ENCODE results near the gene DCP1B. TPM values are rescaled to one million over a fixed set of nuclear protein-coding genes. Genes with fewer than 3 reads are reported as not detected.

The DCP1B gene
- total RNA-seq = 16.2 and 16.5 TPM in 2 replicates

GRCh38 chr12:2004113-2004929, at the start of gene DCP1B:
Gene DCP1B, minus strand, starts transcription at chr12:2004457. Its CDS starts 26 bp downstream, at chr12:2004431.
- intact Hi-C loops (cut with micrococcal nuclease) = loop anchor here (1.0 to 10.0 kb wide), 15 partner anchors 31 to 1617 kb away; partner anchors contain the start of genes ADIPOR2, CCDC77, FBXL14 and ITFG2

DNA sequence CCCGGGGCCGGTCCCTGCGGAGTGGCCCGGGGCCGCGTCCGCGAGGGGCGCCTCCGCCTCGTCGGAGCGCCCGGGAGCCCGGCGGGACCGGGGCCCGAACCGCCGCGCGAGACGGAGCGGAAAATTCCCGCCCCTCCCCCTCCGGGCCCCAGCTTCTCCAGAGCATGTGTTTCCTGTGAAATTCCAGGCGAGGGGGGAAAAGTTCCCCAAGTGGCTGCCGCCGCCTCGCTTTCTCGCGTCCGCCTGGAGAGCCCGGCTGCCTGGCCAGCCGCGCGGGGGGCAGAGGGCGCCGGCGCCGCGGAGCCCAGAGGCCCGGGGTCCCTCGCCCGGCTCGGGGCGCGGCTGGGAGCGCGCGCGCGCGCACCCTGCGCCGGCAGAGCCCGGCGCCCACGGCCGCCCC, 49.4 kb upstream of the DCP1B start:
- intact Hi-C loops (cut with micrococcal nuclease) = loop anchor here (1.0 to 10.0 kb wide), 3 partner anchors 18 to 311 kb away; partner anchors contain the start of gene DCP1B

GRCh38 chr12:2052826-2053678, 48.8 kb upstream of the DCP1B start, which contains the start of gene CACNA1C:
Gene CACNA1C, plus strand, starts transcription at chr12:2052987. Its CDS starts 576 bp downstream, at chr12:2053563.
- intact Hi-C loops (cut with micrococcal nuclease) = loop anchor here (1.0 to 10.0 kb wide), 3 partner anchors 18 to 312 kb away; partner anchors contain the start of gene DCP1B

- intact Hi-C loops (cut with micrococcal nuclease) = loop anchor here (10.0 kb wide), 1 partner anchor 313 kb away; no protein-coding TSS in a partner anchor
These were observed 47.7 kb upstream of the DCP1B start for GRCh38 chr12:2051700-2052621.

DNA sequence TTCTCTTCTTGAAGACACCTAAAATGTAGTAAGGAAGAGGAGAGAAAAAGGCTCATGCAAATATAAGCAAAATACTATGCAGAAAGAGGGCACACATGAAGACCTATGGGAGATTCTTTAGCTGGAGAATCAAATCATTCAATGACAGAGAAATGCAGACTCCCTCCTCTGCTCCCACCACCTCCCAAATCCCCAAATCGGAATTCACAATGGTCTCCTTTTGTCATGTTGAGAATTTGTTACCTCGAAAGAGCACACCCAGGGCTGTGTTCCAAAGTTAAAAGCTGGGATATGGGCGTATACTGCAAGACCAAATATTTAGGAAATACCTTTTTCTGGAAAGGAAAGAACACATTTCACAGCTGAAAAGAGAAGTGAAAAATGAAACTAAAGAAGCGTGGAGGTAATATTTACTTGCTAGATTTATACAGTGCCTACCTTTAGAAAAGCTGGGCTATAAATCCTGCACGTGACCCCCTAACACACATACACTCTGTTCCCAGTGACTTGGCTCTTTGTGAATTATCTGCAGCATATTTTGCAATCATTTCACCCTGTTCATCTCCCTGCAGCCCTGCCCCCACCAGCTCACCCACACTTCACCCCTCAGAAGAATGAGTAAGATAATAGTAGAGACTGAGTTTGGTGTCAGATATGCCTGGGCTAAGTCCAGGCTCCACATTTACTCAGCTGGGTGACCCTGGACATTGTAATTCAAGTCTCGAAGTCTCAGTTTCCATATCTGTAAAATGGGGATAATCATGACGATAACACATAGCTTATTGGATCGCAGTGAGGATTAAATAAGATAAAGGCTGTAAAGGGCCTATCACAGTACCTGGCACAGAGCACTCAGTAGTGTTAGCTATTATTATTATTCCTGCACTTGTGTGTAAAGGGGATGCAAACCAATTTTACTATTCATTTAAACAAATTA, 45.6 kb upstream of the DCP1B start:
- intact Hi-C loops (cut with micrococcal nuclease) = loop anchor here (10.0 kb wide), 1 partner anchor 315 kb away; no protein-coding TSS in a partner anchor

GRCh38 chr12:2047752-2048151, 43.5 kb upstream of the DCP1B start:
- intact Hi-C loops (cut with micrococcal nuclease) = no loop called here

DNA sequence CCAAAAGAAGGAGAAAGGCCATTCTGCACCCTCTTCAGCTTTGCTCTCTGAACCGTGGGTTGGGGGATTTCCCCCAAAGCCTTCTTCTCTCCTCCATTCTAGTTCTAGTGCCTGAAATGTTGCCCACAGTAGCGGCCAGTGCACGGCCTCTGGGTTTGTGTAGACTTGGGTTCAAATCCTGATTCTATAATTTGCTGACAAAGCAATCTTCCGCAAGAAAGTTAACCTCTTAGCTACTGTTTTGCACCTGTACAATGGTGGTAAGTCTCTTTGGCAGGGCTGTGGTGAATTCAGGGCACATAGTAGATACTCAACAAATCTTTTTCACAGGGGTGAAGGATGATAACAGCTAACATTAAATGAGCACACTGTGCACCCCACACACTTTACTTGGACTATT, 42.7 kb upstream of the DCP1B start:
- intact Hi-C loops (cut with micrococcal nuclease) = no loop called here

- intact Hi-C loops (cut with micrococcal nuclease) = no loop called here
These were observed 39.9 kb upstream of the DCP1B start for GRCh38 chr12:2044165-2044564.

DNA sequence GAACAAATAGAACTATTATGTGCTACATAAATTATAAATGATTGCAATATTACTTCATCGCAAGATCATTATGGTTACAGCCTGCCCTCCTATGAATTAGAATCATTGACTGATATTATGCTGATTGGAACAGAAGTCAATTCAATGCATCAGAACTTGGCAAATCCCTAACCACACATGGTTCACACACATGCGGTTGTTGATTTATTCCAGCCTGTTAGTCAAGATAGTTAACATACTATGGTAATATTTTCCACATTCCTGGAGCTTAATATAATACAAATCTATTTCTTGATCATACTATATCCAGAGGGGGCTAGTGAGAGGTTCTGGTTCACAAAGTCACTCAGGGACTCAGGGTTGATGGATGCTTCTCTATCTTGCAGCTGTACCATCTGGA, 38.8 kb upstream of the DCP1B start:
- intact Hi-C loops (cut with micrococcal nuclease) = no loop called here

DNA sequence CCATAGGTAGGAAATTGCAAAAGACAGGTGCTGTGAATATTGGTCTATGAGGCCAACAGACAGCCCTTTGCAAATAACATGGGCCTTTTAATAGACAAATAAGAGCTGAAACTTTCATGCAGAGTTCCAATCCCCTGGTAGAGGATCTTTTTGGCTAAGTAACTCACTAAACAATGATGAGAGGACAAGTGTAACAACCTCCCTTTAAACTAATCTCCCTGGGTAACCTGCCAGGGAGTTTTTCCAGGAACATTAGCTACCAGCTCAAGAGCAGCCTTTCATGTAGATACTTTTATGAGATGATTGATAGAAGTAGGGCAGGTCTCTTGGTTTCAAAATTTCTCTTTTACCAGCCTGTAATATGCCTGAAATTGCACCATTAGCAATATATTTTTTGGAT, 34.8 kb upstream of the DCP1B start:
- intact Hi-C loops (cut with micrococcal nuclease) = loop anchor here (10.0 kb wide), 1 partner anchor 384 kb away; no protein-coding TSS in a partner anchor

GRCh38 chr12:2035431-2036055, 31.3 kb upstream of the DCP1B start:
- intact Hi-C loops (cut with micrococcal nuclease) = loop anchor here (1.0 to 10.0 kb wide), 7 partner anchors 18 to 381 kb away; partner anchors contain the start of gene DCP1B

DNA sequence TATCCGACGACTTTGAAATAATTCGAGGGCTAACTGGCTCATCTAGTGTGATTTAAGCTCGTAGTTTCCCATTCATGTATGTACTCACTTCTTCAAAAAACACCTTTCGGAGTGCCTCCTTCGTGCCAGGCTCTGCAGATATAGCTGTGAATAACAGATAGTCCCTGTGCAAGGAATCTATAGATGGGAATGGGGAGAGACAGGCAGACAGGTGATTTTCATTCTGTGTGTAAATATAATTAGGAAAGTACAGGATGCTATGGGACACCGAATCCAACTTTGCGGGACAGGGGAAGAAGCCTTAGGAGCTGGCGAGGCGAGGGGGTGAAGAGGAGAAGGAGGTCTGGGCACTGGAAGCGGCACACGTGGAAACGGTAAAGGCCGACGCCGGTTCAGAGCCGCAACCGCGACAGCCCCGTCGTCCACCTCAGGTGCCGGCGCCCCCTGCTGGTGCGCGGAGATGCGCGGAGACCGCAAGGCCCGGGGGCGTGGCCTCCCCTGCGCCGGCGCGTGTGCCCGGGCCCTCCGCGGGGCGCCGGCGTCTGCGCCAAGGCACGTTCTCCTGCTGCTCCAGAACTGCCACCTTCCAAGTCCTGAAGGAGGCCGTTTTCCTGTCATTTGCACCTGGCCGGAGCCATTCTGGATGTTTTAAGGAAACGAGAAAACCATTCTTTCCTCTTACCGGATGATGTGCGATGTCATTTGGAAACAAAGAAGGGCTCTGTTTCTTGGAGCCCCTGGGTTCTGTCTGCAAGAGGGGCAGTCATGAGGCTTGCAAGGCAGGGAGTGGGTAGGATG, 30.6 kb upstream of the DCP1B start:
- intact Hi-C loops (cut with micrococcal nuclease) = loop anchor here (1.0 to 10.0 kb wide), 7 partner anchors 18 to 380 kb away; partner anchors contain the start of gene DCP1B

DNA sequence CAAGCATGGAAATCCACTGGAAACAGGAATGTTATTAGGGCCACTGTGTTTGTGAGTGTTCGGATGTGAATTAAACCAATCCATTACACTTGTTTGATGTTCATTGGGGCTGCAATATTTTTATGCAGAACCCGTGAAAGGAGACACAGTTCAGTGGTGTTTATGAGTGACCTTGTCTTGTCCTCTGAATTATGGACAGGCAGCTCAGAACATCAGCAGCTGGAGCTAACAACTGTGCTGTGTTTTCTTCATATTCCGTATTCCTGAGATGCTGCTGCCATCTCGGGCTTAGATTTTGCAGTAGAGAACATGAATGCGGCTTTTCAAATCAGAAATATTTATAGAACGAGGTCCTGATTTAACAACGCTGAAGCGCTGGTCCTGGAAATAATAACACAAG, 28.2 kb upstream of the DCP1B start:
- intact Hi-C loops (cut with micrococcal nuclease) = loop anchor here (10.0 kb wide), 1 partner anchor 378 kb away; no protein-coding TSS in a partner anchor

DNA sequence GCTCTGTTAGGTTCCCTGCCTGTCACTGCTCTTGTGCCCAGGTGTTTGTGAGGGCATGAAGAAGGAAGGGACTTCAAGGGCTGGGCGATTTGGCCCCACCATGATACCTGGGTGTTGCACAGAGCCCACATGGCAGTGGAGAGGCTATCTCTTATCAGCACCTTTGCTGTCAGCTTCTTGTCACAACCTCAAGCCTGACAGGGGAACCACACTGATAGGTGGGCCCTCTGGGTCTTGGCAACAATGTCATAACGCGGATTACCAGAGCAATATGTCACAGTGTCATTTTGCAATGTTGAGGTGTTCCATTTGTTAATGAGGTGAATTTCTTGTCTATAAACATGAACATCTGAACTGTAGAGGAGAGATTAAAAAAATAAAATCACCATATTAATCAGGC, 25.6 kb upstream of the DCP1B start:
- intact Hi-C loops (cut with micrococcal nuclease) = loop anchor here (10.0 kb wide), 1 partner anchor 375 kb away; no protein-coding TSS in a partner anchor

DNA sequence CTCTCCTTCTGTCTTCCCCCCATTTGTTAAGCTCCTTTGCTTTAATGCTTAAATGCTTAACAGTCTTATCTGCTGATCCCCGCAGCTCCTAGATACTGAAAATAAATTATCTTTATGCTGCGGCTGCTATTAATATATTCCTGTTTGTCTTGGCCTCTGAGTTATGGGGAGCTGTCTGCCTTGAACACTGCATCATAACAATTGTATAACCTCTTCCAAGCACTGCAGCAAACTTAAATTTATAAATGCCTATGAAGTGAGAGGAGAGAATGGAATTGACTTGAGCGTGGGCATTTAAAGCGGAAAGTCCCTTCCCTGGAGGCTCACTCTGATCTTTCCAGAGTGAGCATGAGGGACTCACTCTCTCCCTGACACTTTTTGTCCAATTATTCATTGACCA, 23.1 kb upstream of the DCP1B start:
- intact Hi-C loops (cut with micrococcal nuclease) = no loop called here

DNA sequence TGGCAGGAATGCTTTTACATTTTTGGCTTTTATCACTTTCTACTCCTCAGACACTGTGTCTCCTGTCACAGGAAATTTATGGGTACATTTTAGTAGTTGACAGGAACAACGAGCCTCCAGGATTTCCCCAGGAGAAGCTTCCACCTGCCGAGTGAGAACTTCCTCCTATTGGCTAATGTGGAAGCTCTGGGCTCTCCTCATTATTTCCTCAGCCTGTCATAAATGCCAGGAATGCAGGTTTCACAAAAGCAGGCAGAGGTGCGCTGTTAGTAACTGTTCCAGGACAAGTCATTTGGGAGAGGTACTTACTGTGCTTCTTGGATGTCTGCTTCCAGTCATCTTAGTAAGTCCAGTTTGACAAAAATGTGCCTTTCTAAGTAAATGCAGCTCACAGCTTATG, 19.1 kb upstream of the DCP1B start:
- intact Hi-C loops (cut with micrococcal nuclease) = no loop called here

DNA sequence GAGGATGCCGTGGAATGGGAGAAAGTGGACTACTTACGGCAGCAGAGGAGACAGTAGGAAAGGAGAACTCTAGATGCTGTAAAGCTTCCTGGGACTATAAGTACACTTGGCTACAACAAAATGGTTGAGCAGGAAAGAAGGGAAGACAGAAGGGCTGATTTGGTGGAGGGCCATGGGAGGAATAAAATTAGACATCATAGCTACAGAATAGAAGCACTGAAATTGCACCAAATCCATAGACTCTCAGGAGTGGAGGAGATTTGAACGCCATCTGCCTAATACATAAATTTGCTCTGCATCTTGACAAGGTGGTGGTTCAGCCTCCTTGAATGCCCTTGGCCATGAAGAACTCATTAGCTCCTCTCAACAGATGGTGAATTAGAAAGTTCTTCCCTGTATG, 16.3 kb upstream of the DCP1B start:
- intact Hi-C loops (cut with micrococcal nuclease) = no loop called here

DNA sequence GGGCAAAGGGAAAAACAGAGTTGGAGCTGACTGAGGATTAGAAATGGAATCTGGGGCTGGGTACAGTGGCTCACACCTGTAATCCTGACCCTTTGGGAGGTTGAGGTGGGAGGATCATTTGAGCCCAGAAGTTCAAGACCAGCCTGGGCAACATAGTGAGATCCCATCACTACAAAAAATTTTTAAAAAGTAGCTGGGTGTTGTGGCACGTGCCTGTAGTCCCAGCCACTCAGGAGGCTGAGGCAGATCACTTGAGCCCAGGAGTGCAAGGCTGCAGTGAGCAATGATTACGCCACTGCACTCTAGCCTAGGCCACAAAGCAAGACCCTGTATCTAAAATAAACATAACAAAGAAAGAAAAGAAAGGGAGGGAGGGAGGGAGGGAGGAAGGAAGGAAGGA, 14.9 kb upstream of the DCP1B start:
- intact Hi-C loops (cut with micrococcal nuclease) = no loop called here

Measured in T-helper 1 cell treated with Interleukin-12 subunit alpha and Interleukin-12 subunit beta and Interleukin-4 antibody, amounts not matched to agents 30 ng/mL and 1 ng/mL, for 36 hours (primary cell).